Measurements from ENCODE around the gene BID. TPM values are rescaled to one million over a fixed set of nuclear protein-coding genes. Genes with fewer than 3 reads are reported as not detected.

BID gene
- total RNA-seq, 2 donors from 2014 or later = 4.0 to 9.3 TPM

- Histone ChIP-seq H3K36me3 (replicated peaks in 1 of 2; ENCODE audit: insufficient read depth in 1 of 2, low read depth in 2 of 2) (peaks cover 0 to 17% of the 10 kb centered on the region in 2 donors), H3K27ac (no peak overlapping the region), H3K4me3 (no peak overlapping the region), H3K27me3 (no peaks in the 10 kb centered on the region), H3K9me3 (no peaks in the 10 kb centered on the region), H3K4me1 (peaks cover 4% of the 10 kb centered on the region)
- DNase-seq (no peak), ATAC-seq (no peak)
- intact Hi-C loops (cut with DNase I) = no loop called here
- TF ChIP-seq CTCF (IDR thresholded peaks at IDR 0.05) = no peak
- TF ChIP-seq POLR2A (IDR thresholded peaks at IDR 0.05) = no peak
These were observed 48.8 kb downstream of the BID start for GRCh38 chr22:17725500-17725796.

GRCh38 chr22:17724678-17725499, 49.4 kb downstream of the BID start:
- Histone ChIP-seq H3K27me3 (no peaks in the 10 kb centered on the region), H3K4me3 (no peak overlapping the region), H3K9me3 (no peaks in the 10 kb centered on the region), H3K36me3 (replicated peaks in 1 of 2; ENCODE audit: insufficient read depth in 1 of 2, low read depth in 2 of 2) (peaks cover 0 to 17% of the 10 kb centered on the region in 2 donors), H3K4me1 (peaks cover 4% of the 10 kb centered on the region), H3K27ac (peak overlapping the region in 1 of 4 donors; percentile 1)
- intact Hi-C loops (cut with DNase I) = no loop called here
- TF ChIP-seq POLR2A (IDR thresholded peaks at IDR 0.05) (no peak), CTCF (IDR thresholded peaks at IDR 0.05) (no peak)
- DNase-seq = no peak
- WGBS, 2 donors = 56 to 65% methylated on average over 8 of the region's 8 CpGs
- no peak for ATAC-seq

- no peak for ATAC-seq
- H3K36me3 ChIP-seq (replicated peaks in 1 of 2; ENCODE audit: insufficient read depth in 1 of 2, low read depth in 2 of 2) = peaks cover 0 to 11% of the 10 kb centered on the region in 2 donors
- peaks cover 4% of the 10 kb centered on the region for H3K4me1 ChIP-seq
- no peak for DNase-seq
- no peak overlapping the region for H3K4me3 ChIP-seq
- no peaks in the 10 kb centered on the region for H3K27me3 ChIP-seq
- TF ChIP-seq POLR2A (IDR thresholded peaks at IDR 0.05) (no peak), CTCF (IDR thresholded peaks at IDR 0.05) (no peak)
- intact Hi-C loops (cut with DNase I) = no loop called here
- H3K27ac ChIP-seq = no peak overlapping the region
- 86 to 87% methylated on average over 5 of the region's 5 CpGs for WGBS, 2 donors
- no peaks in the 10 kb centered on the region for H3K9me3 ChIP-seq
These were observed 50.0 kb downstream of the BID start for GRCh38 chr22:17724241-17724640.

GRCh38 chr22:17719911-17720310, 54.4 kb downstream of the BID start:
- WGBS, 2 donors = 92 to 98% methylated on average over 5 of the region's 5 CpGs
- intact Hi-C loops (cut with DNase I) = no loop called here
- TF ChIP-seq CTCF (IDR thresholded peaks at IDR 0.05) = no peak
- TF ChIP-seq POLR2A (IDR thresholded peaks at IDR 0.05) = no peak
- H3K27ac ChIP-seq = no peak overlapping the region
- DNase-seq = no peak
- H3K4me3 ChIP-seq = no peak overlapping the region
- no peaks in the 10 kb centered on the region for H3K36me3 ChIP-seq (replicated peaks in 1 of 2; ENCODE audit: insufficient read depth in 1 of 2, low read depth in 2 of 2)
- no peaks in the 10 kb centered on the region for H3K27me3 ChIP-seq
- H3K9me3 ChIP-seq = no peaks in the 10 kb centered on the region
- ATAC-seq = no peak
- H3K4me1 ChIP-seq = no peaks in the 10 kb centered on the region

GRCh38 chr22:17717708-17718107, 56.6 kb downstream of the BID start:
- Histone ChIP-seq H3K4me1 (no peaks in the 10 kb centered on the region), H3K36me3 (replicated peaks in 1 of 2; ENCODE audit: insufficient read depth in 1 of 2, low read depth in 2 of 2) (no peaks in the 10 kb centered on the region), H3K9me3 (no peaks in the 10 kb centered on the region), H3K4me3 (no peak overlapping the region), H3K27ac (no peak overlapping the region), H3K27me3 (no peaks in the 10 kb centered on the region)
- ATAC-seq (no peak), DNase-seq (no peak)
- intact Hi-C loops (cut with DNase I) = no loop called here
- TF ChIP-seq CTCF (IDR thresholded peaks at IDR 0.05) (no peak), POLR2A (IDR thresholded peaks at IDR 0.05) (no peak)
- WGBS, 2 donors = 91 to 95% methylated on average over 4 of the region's 4 CpGs
